ENCODE results near the gene NAGK.

DNA sequence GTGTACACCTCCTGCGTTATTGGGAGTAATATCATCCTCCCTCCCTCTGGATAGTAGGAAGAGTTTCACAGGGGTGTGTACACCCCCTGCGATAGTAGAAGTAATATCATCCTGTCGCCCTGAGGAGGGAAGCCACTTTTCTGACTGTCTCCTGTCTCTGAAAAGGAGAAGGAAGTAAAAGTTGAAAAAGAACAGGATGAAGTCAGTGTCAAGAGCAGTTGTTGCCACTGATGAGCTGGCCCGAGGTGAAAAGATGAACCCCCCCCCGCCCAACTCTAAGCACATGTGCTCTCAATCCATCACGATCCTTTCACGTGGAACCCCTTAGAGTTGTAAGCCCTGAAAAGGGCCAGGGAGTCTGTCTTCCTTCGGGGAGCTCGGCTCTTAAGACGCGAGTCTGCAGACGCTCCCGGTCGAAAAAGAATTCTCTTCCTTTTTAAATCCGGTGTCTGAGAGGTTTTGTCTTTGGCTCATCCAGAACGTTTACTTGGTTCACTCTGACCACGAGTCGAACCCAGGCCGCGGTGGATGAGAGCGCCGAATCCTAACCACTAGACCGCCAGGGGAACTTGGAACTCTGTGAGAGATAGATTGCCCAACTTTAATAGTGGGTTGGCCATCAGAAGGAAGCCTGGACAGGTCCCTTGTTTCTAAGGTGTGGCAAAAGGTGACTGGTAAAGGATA lies 22.4 kb upstream of the NAGK start:
- TF ChIP-seq, protein P1, sequence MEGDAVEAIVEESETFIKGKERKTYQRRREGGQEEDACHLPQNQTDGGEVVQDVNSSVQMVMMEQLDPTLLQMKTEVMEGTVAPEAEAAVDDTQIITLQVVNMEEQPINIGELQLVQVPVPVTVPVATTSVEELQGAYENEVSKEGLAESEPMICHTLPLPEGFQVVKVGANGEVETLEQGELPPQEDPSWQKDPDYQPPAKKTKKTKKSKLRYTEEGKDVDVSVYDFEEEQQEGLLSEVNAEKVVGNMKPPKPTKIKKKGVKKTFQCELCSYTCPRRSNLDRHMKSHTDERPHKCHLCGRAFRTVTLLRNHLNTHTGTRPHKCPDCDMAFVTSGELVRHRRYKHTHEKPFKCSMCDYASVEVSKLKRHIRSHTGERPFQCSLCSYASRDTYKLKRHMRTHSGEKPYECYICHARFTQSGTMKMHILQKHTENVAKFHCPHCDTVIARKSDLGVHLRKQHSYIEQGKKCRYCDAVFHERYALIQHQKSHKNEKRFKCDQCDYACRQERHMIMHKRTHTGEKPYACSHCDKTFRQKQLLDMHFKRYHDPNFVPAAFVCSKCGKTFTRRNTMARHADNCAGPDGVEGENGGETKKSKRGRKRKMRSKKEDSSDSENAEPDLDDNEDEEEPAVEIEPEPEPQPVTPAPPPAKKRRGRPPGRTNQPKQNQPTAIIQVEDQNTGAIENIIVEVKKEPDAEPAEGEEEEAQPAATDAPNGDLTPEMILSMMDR (IDR thresholded peaks at IDR 0.05; ENCODE audit: low read depth, low read length) = no peak
- no peak for TF ChIP-seq EZH2phosphoT487 (IDR thresholded peaks at IDR 0.05; ENCODE audit: low read depth)
